Psoas muscle (tissue), 8 donors: ENCODE results near the gene VEZT. TPM values are rescaled to one million over a fixed set of nuclear protein-coding genes. Genes with fewer than 3 reads are reported as not detected.

Source experiments
- ATAC-seq, 4 donors: fragments of 200-7000 bp; cut with Tn5 transposase; one replicate each; pipeline ENCODE4 v1.9.1; 2020; ENCODE audit warnings: moderate library complexity in 3 of 4, mild to moderate bottlenecking in 2 of 4
- DNase-seq, 2 donors: peaks; one replicate each; pipeline ENCODE4 v3.0.0-alpha.2; 2020
- H3K27ac ChIP-seq: fragments of 200-600 bp; one replicate; pipeline ENCODE4 v1.8.0; 2022
- H3K27me3 ChIP-seq, 3 donors: fragments of 200-600 bp in 1 of 3; one replicate each; pipeline versions ENCODE4 v1.6.1 to v1.8.0; 2013 to 2022; ENCODE audit warnings: low read length in 2 of 3, mild to moderate bottlenecking in 2 of 3, moderate library complexity in 1 of 3; ENCODE audit not compliant: insufficient read depth in 3 of 3
- H3K36me3 ChIP-seq, 2 donors: fragments of 200-600 bp in 1 of 2; one replicate each; pipeline versions ENCODE4 v1.6.1 to v1.8.0; 2013 to 2022; ENCODE audit warnings: low read depth in 1 of 2, mild to moderate bottlenecking in 1 of 2, moderate library complexity in 1 of 2; ENCODE audit not compliant: insufficient read depth in 1 of 2
- H3K4me1 ChIP-seq: fragments of 200-600 bp; one replicate; pipeline ENCODE4 v1.8.0; 2022
- H3K4me3 ChIP-seq: fragments of 200-600 bp; one replicate; pipeline ENCODE4 v1.8.0; 2022; ENCODE audit warnings: mild to moderate bottlenecking
- H3K9me3 ChIP-seq: fragments of 200-600 bp; one replicate; pipeline ENCODE4 v1.8.0; 2022
- WGBS, 3 donors: extraction: QIAGEN DNeasy Blood & Tissue Kit; methylation state at CpG; one replicate each; pipeline versions ENCODE4 v1.1.6 to v1.1.7; 2013; 5-methylcytosine and 5-hydroxymethylcytosine counted together
- intact Hi-C, 2 donors: fragments of 100-400 bp; cut with DNase I; formaldehyde crosslinking; loops; one replicate each; pipeline versions ENCODE4 v1.11.0 to v1.14.2; 2022
- polyA plus RNA-seq, 3 donors: library from polyadenylated mRNA; stranded (reverse); fragments of 200-250 nt; gene quantifications; one replicate each; pipeline ENCODE4 v1.2.3, GENCODE V29; 2013
- total RNA-seq, 4 donors: library from RNA; stranded (reverse); fragmentation: NEBNext Ultra II Directional in 2 of 4; extraction: Animal tissue kit (Norgen Biotek cat#: 25700) in 2 of 4; gene quantifications; one replicate each; pipeline versions ENCODE4 v1.2.1 to v1.2.4, GENCODE V29; 2021 to 2023
- TF ChIP-seq, protein P1 (sequence below): fragments of 200-600 bp; IDR thresholded peaks from one replicate; pipeline ENCODE4 v1.8.0; 2022; ENCODE audit warnings: antibody characterized with exemption
- donor health status: healthy with polysubstance abuse.
- donor health status: DM: no; HTN: no; CAD: no; lungs with moderate emphysema.
- donor health status: Bipolar disorder and iron deficiency.
- donor health status: healthy.
- donor health status: DM: yes; HTN: yes; CAD: no.
- donor health status: DM: no; HTN: no; CAD: no.
- donor health status: DM: no; HTN: no; CAD: no.
- donor health status: DM: yes; HTN: yes; CAD: no.

Gene VEZT
- total and polyA plus RNA-seq, 7 donors, result 31.6 to 121 (median 83.2) TPM

DNA sequence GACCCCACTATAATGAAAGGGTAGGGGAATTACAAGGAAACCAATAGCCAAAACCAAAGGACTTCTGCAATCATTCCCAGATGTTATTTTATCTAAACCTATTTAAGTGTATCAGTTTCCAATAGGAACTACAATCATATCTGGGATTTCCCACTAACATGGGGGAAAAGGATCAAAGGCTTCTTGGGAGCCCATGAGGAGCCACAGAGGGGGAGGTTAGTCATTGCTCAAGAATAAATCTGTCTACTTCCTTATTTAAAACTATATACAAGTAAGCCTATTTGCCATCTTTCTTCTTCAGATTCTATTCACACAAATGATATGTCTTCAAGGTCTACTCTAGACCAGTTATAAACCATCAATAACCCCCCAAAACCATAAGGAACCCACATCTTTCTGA is 33.5 kb upstream of the VEZT start:
- DNase-seq (no peak), ATAC-seq (no peak)
- Histone ChIP-seq H3K9me3 (no peaks in the 10 kb centered on the region), H3K27me3 (no peaks in the 10 kb centered on the region), H3K4me1 (no peaks in the 10 kb centered on the region), H3K4me3 (no peak overlapping the region), H3K27ac (no peak overlapping the region), H3K36me3 (no peaks in the 10 kb centered on the region)
- intact Hi-C loops, result no loop called here
- TF ChIP-seq, protein P1, sequence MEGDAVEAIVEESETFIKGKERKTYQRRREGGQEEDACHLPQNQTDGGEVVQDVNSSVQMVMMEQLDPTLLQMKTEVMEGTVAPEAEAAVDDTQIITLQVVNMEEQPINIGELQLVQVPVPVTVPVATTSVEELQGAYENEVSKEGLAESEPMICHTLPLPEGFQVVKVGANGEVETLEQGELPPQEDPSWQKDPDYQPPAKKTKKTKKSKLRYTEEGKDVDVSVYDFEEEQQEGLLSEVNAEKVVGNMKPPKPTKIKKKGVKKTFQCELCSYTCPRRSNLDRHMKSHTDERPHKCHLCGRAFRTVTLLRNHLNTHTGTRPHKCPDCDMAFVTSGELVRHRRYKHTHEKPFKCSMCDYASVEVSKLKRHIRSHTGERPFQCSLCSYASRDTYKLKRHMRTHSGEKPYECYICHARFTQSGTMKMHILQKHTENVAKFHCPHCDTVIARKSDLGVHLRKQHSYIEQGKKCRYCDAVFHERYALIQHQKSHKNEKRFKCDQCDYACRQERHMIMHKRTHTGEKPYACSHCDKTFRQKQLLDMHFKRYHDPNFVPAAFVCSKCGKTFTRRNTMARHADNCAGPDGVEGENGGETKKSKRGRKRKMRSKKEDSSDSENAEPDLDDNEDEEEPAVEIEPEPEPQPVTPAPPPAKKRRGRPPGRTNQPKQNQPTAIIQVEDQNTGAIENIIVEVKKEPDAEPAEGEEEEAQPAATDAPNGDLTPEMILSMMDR, result no peak

DNA sequence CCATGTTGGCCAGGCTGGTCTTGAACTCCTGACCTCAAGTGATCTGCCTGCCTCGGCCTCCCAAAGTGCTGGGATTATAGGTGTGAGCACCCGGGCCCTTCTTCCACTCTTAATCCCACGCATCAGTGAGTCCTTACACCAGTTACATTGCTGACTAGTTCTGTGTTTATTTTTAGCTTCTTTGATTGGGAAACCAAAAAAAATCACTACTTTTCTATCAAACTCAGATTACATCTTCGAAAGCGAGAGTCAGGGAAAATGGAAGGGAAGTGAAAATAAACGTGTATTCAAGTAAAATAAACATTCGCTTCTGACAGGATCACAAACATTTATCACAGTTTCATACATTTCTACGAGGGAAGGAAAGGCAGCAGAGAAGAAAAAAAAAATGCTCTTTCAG is 32.5 kb upstream of the VEZT start:
- Histone ChIP-seq H3K9me3 (no peaks in the 10 kb centered on the region), H3K36me3 (no peaks in the 10 kb centered on the region), H3K27ac (no peak overlapping the region), H3K4me1 (no peaks in the 10 kb centered on the region), H3K27me3 (no peaks in the 10 kb centered on the region), H3K4me3 (no peak overlapping the region)
- 94 to 96% (median 94%) methylated on average over 8 of the region's 8 CpGs for WGBS, 3 donors
- ATAC-seq (no peak), DNase-seq (no peak)
- TF ChIP-seq, protein P1, result no peak
- intact Hi-C loops, result no loop called here

DNA sequence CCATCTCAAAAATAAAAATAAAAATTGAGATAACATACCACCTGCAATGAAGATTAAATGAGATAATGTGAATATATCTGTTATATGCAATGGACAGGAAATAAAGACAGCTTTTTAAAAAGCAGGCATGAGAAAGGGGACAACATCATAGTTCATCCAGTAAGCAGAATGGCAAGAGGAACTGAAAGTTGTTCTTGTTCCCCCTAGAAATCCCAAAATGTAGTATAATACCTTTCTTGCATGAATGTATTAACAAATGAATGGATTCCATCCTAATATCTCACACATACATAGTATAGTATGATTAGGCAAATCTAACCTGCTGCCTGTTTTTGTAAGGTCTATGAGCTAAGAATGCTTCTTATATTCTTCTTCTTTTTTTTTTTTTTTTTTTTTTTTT is 31.8 kb upstream of the VEZT start:
- no peaks in the 10 kb centered on the region for H3K27me3 ChIP-seq
- no peak overlapping the region for H3K4me3 ChIP-seq
- H3K4me1 ChIP-seq, result no peaks in the 10 kb centered on the region
- H3K27ac ChIP-seq, result no peak overlapping the region
- TF ChIP-seq, protein P1, result no peak
- no peak for ATAC-seq
- no peaks in the 10 kb centered on the region for H3K9me3 ChIP-seq
- no peak for DNase-seq
- intact Hi-C loops, result no loop called here
- no peaks in the 10 kb centered on the region for H3K36me3 ChIP-seq

DNA sequence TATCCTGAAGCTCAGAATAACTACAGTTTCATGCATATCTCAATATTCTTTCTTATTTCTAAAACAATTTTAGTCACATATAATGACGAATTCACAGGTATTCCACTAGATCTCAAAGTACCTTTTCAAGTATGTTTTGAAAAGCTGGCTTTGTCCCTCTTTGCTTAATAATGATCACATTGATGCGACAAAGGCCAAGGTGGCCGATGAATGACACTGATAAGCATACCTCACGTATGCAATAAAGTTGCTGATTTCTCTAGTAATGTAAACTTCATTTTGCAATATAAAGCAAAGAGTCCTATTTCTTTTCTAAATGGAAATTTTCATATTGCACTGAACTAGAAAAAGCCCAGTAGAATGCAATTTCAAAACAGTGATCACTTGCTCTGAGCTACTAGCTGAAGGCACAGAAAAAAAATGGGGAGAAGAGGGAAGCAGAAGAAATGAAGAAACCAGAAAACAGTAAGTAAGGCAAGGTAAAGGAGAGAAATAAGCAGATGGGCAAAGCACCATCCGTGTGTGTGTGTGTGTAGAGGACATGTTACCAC is 29.7 kb upstream of the VEZT start:
- Histone ChIP-seq H3K9me3 (no peaks in the 10 kb centered on the region), H3K4me3 (no peak overlapping the region), H3K27ac (no peak overlapping the region), H3K4me1 (no peaks in the 10 kb centered on the region), H3K36me3 (no peaks in the 10 kb centered on the region), H3K27me3 (no peaks in the 10 kb centered on the region)
- TF ChIP-seq, protein P1, result no peak
- ATAC-seq, result no peak
- intact Hi-C loops, result no loop called here
- WGBS, 3 donors, result 84 to 92% (median 89%) methylated on average over 5 of the region's 5 CpGs
- DNase-seq, result no peak

DNA sequence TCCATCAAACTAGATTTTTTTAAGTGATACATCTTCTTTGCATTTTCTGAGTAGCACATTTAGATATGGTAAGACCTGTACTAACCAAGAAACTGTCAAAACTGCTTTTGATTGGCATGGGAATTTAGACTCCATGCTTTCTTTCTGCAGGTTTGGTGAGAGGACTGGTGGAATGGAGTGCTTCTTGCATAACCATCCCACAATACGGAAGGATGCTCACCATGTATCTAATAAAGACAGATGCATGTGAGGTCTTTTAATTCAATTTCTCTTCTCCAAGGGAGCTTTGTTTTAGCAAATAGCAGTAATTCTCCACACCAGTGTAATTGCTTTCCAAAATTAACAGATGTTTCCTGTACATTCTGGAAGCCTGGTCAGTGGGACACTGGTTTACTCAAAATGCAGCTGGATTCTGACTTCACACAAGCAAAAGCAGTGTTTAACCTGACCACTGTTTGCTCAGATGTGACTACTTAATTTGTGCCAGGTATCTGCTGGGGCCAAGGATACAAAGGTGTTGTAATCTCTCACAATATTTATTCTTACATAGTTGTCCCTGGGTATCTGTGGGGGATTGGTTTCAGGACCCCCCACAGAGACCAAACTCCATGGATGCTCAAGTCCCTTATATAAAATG is 26.4 kb upstream of the VEZT start:
- Histone ChIP-seq H3K4me1 (no peaks in the 10 kb centered on the region), H3K4me3 (no peak overlapping the region), H3K27me3 (no peaks in the 10 kb centered on the region), H3K27ac (no peak overlapping the region), H3K36me3 (no peaks in the 10 kb centered on the region), H3K9me3 (no peaks in the 10 kb centered on the region)
- intact Hi-C loops, result no loop called here
- WGBS, 3 donors, result 61 to 76% (median 74%) methylated on average over 1 of the region's 1 CpG
- ATAC-seq (no peak), DNase-seq (no peak)
- TF ChIP-seq, protein P1, result no peak
